Sigmoid colon (tissue), 4 donors: ENCODE data around the gene CYTH1.

Source experiments
- EP300 ChIP-seq, 4 donors: sonication (generic); formaldehyde crosslinking; IDR thresholded peaks; one replicate each; pipeline ENCODE4 v1.6.1; 2017; ENCODE audit warnings: antibody characterized with exemption in 4 of 4
- TF ChIP-seq, protein P1 (sequence below), 4 experiments: fragments of 450-650 bp in 3 of 4; fragments of 200-600 bp in 1 of 4; IDR thresholded peaks; one replicate each; pipeline ENCODE4 v1.5.1; 2016 to 2019; ENCODE audit warnings: antibody characterized with exemption in 4 of 4, mild to moderate bottlenecking in 3 of 4, moderate library complexity in 2 of 4

GRCh38 chr17:78774956-78775571 lies 7.0 kb downstream of the CYTH1 start:
- TF ChIP-seq EP300 (IDR thresholded peaks at IDR 0.05): no peak
- TF ChIP-seq, protein P1, sequence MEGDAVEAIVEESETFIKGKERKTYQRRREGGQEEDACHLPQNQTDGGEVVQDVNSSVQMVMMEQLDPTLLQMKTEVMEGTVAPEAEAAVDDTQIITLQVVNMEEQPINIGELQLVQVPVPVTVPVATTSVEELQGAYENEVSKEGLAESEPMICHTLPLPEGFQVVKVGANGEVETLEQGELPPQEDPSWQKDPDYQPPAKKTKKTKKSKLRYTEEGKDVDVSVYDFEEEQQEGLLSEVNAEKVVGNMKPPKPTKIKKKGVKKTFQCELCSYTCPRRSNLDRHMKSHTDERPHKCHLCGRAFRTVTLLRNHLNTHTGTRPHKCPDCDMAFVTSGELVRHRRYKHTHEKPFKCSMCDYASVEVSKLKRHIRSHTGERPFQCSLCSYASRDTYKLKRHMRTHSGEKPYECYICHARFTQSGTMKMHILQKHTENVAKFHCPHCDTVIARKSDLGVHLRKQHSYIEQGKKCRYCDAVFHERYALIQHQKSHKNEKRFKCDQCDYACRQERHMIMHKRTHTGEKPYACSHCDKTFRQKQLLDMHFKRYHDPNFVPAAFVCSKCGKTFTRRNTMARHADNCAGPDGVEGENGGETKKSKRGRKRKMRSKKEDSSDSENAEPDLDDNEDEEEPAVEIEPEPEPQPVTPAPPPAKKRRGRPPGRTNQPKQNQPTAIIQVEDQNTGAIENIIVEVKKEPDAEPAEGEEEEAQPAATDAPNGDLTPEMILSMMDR (IDR thresholded peaks at IDR 0.05): no peak
